Urothelium cell line (cell line): Measurements from ENCODE around the gene OPCML.

ENCODE experiments used
- DNase-seq: peaks from one replicate; pipeline ENCODE4 v3.0.0; 2011; ENCODE audit warnings: low spot score, mixed read lengths
- FAIRE-seq: peaks from 2 replicates; lab custom pipeline; 2011; peaks lifted over from hg19 to GRCh38; lab: Jason Lieb, UNC

OPCML gene

GRCh38 chr11:132655187-132655855 is 877.0 kb downstream of the OPCML start:
- FAIRE-seq (no peak), DNase-seq (no peak)

GRCh38 chr11:132653237-132653636 is 879.1 kb downstream of the OPCML start:
- no peak for FAIRE-seq

GRCh38 chr11:132650969-132651720 is 881.2 kb downstream of the OPCML start:
- DNase-seq (no peak), FAIRE-seq (no peak)

More at GRCh38 chr11:132653237-132653636, 879.1 kb downstream of the OPCML start:
- DNase-seq, result no peak

- no peak for DNase-seq
- no peak for FAIRE-seq
Measured at GRCh38 chr11:132649277-132649676, 883.0 kb downstream of the OPCML start.

- DNase-seq (peak; percentile 33), FAIRE-seq (no peak)
Measured at GRCh38 chr11:132648851-132649250, 883.5 kb downstream of the OPCML start.

GRCh38 chr11:132646890-132647289 is 885.4 kb downstream of the OPCML start:
- no peak for FAIRE-seq
- no peak for DNase-seq

- no peak for FAIRE-seq
- no peak for DNase-seq
Measured at GRCh38 chr11:132644520-132645239, 887.6 kb downstream of the OPCML start.

- DNase-seq (no peak), FAIRE-seq (no peak)
Measured at GRCh38 chr11:132643239-132643638, 889.1 kb downstream of the OPCML start.

- no peak for FAIRE-seq
- DNase-seq, result no peak
Measured at GRCh38 chr11:132640952-132641351, 891.3 kb downstream of the OPCML start.

GRCh38 chr11:132639986-132640385 is 892.3 kb downstream of the OPCML start:
- DNase-seq (peak; percentile 34), FAIRE-seq (no peak)

GRCh38 chr11:132639403-132639802 is 892.9 kb downstream of the OPCML start:
- DNase-seq (no peak), FAIRE-seq (no peak)

GRCh38 chr11:132638423-132638822 is 893.9 kb downstream of the OPCML start:
- no peak for FAIRE-seq
- no peak for DNase-seq

GRCh38 chr11:132636523-132636922 is 895.8 kb downstream of the OPCML start:
- DNase-seq (no peak), FAIRE-seq (no peak)

- FAIRE-seq, result no peak
- peak; percentile 73 for DNase-seq
Measured at GRCh38 chr11:132632641-132633124, 899.6 kb downstream of the OPCML start.

GRCh38 chr11:132631989-132632388 is 900.3 kb downstream of the OPCML start:
- FAIRE-seq (no peak), DNase-seq (no peak)

- no peak for DNase-seq
- FAIRE-seq, result no peak
Measured at GRCh38 chr11:132627981-132628380, 904.3 kb downstream of the OPCML start.

GRCh38 chr11:132626446-132626845 is 905.9 kb downstream of the OPCML start:
- DNase-seq (no peak), FAIRE-seq (no peak)

- FAIRE-seq (no peak), DNase-seq (no peak)
Measured at GRCh38 chr11:132623511-132623910, 908.8 kb downstream of the OPCML start.

GRCh38 chr11:132621976-132622580 is 910.2 kb downstream of the OPCML start:
- no peak for FAIRE-seq
- no peak for DNase-seq

- no peak for FAIRE-seq
Measured at GRCh38 chr11:132620423-132620822, 911.9 kb downstream of the OPCML start.

GRCh38 chr11:132610791-132611190 is 921.5 kb downstream of the OPCML start:
- FAIRE-seq, result no peak
- no peak for DNase-seq

More at GRCh38 chr11:132620423-132620822, 911.9 kb downstream of the OPCML start:
- DNase-seq, result no peak
